HepG2 (cell line): ENCODE results near the gene SNRNP48. TPM values are rescaled to one million over a fixed set of nuclear protein-coding genes. Genes with fewer than 3 reads are reported as not detected.

Experiments used
- HDAC6 ChIP-seq: fragments of 200-600 bp; sonication (generic); IDR thresholded peaks from 2 replicates; pipeline ENCODE4 v1.7.0; 2017; ENCODE audit warnings: mild to moderate bottlenecking, antibody characterized with exemption, low read length, low read depth
- MEF2D ChIP-seq: sonication (generic); formaldehyde crosslinking; IDR thresholded peaks from 2 replicates; pipeline ENCODE4 v1.5.1; 2020; ENCODE audit warnings: mild to moderate bottlenecking, missing genetic modification reagents
- NCOA1 ChIP-seq: sonication (generic); formaldehyde crosslinking; IDR thresholded peaks from 2 replicates; pipeline ENCODE4 v1.9.0; 2021; ENCODE audit warnings: missing genetic modification reagents
- NCOA2 ChIP-seq: sonication (generic); formaldehyde crosslinking; IDR thresholded peaks from 2 replicates; pipeline ENCODE4 v1.8.0; 2022; ENCODE audit warnings: inconsistent platforms
- NFYC ChIP-seq: IDR thresholded peaks from 2 replicates; pipeline ENCODE4 v1.6.1; 2016; ENCODE audit warnings: missing genetic modification reagents, missing compliant biosample characterization
- PHB2 ChIP-seq: fragments of 450-650 bp; IDR thresholded peaks from 2 replicates; pipeline ENCODE4 v1.6.1; 2018; ENCODE audit not compliant: partially characterized antibody
- RBAK ChIP-seq: sonication (generic); formaldehyde crosslinking; IDR thresholded peaks from 2 replicates; pipeline ENCODE4 v1.5.1; 2020; ENCODE audit warnings: mild to moderate bottlenecking, missing genetic modification reagents
- SAP130 ChIP-seq: IDR thresholded peaks from 2 replicates; pipeline ENCODE4 v1.6.1; 2016; ENCODE audit warnings: low read depth
- SRF ChIP-seq: IDR thresholded peaks from 2 replicates; pipeline ENCODE4 v1.6.1; 2011; ENCODE audit warnings: mild to moderate bottlenecking, low read depth, low read length, moderate library complexity
- ZNF614 ChIP-seq: IDR thresholded peaks from 2 replicates; pipeline ENCODE4 v1.6.1; 2018; ENCODE audit warnings: missing biosample characterization, missing genetic modification reagents, inconsistent platforms, borderline replicate concordance
- ZNF660 ChIP-seq: sonication (generic); formaldehyde crosslinking; IDR thresholded peaks from 2 replicates; pipeline ENCODE4 v1.5.1; 2020; ENCODE audit warnings: mild to moderate bottlenecking, low read depth, missing genetic modification reagents, borderline replicate concordance
- ZNF775 ChIP-seq: sonication (generic); formaldehyde crosslinking; IDR thresholded peaks from 2 replicates; pipeline ENCODE4 v1.4.0; 2020; ENCODE audit warnings: missing genetic modification reagents, mild to moderate bottlenecking, moderate library complexity, borderline replicate concordance
- polyA plus RNA-seq, 8 experiments: library from polyadenylated mRNA; depleted of rRNA in 3 of 8; stranded (reverse) in 7 of 8; unstranded in 1 of 8; fragments of >200 nt; fragmentation: Illumina TruSeq in 4 of 8; extraction: Trizol in 4 of 8; gene quantifications; 2 replicates each; pipeline versions ENCODE4 v1.2.1 to v1.2.3, GENCODE V29; 2011 to 2016; ENCODE audit warnings: low read depth in 4 of 8, missing spikeins in 1 of 8, mixed read lengths in 1 of 8; ENCODE audit not compliant: insufficient read depth in 1 of 8
- total RNA-seq, 5 experiments: library from RNA; depleted of rRNA; stranded (reverse); fragments of >200 nt; fragmentation: Illumina TruSeq; extraction: Trizol; gene quantifications; 2 replicates each; pipeline ENCODE4 v1.2.3, GENCODE V29; 2016; ENCODE audit warnings: low read depth in 1 of 5
- TF ChIP-seq, protein P1 (sequence below): sonication (generic); formaldehyde crosslinking; IDR thresholded peaks from 2 replicates; pipeline ENCODE4 v1.5.0; 2020; ENCODE audit warnings: missing genetic modification reagents
- TF ChIP-seq, protein P2 (sequence below): sonication (generic); formaldehyde crosslinking; IDR thresholded peaks from 2 replicates; pipeline ENCODE4 v1.4.0; 2020; ENCODE audit warnings: missing genetic modification reagents
- TF ChIP-seq, protein P3 (sequence below): sonication (generic); formaldehyde crosslinking; IDR thresholded peaks from 2 replicates; pipeline ENCODE4 v1.4.0; 2020; ENCODE audit warnings: missing genetic modification reagents, mild to moderate bottlenecking, borderline replicate concordance
- TF ChIP-seq, protein P4 (sequence below): sonication (generic); formaldehyde crosslinking; conservative IDR thresholded peaks from 2 replicates; pipeline ENCODE4 v1.4.0; 2020; ENCODE audit warnings: missing genetic modification reagents
- TF ChIP-seq, protein P5 (sequence below): sonication (generic); formaldehyde crosslinking; IDR thresholded peaks from 2 replicates; pipeline ENCODE4 v1.4.0; 2020; ENCODE audit warnings: low read depth, missing genetic modification reagents

Gene SNRNP48
- total and polyA plus RNA-seq, 2 of the 13 experiments (the other 11 are each of a cell fraction or from before 2014, with no cell fraction given) = 17.5 to 47.5 TPM

DNA sequence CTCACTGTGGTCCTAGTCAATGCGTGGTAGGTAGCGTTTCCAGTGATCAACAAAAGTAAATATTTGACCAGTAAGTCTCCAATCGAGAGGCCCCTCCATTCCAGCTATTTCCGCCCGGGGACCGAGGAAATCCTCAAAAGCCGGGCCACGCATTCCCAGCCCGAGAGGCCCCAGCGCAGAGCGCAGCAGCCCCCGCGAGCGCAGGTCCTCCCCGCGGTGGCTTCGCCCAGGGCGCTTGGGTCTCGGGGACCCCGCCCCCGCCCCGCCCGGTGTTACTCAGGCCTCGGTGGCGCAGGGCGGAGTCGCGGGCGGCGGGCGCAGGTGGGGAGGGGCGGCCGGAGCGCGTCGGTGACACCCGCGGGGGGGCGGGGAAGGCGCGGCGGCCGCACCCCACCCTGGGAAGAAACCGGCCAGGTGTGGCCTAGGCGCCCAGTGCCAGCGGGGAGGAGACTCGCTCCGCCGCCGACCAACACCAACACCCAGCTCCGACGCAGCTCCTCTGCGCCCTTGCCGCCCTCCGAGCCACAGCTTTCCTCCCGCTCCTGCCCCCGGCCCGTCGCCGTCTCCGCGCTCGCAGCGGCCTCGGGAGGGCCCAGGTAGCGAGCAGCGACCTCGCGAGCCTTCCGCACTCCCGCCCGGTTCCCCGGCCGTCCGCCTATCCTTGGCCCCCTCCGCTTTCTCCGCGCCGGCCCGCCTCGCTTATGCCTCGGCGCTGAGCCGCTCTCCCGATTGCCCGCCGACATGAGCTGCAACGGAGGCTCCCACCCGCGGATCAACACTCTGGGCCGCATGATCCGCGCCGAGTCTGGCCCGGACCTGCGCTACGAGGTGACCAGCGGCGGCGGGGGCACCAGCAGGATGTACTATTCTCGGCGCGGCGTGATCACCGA is 48.6 kb upstream of the SNRNP48 start, which contains the start of gene DSP (continued):
- TF ChIP-seq ZNF775 (CRISPR knock-in tag) (no peak), ZNF660 (CRISPR knock-in tag) (peak; percentile 34; the same call in 1 of the 2 replicates), NFYC (CRISPR knock-in tag) (peak; percentile 38; the same call in 1 of the 2 replicates), NCOA1 (CRISPR knock-in tag) (peak; percentile 89), PHB2 (no peak), HDAC6 (peak; percentile 47; the same call in 1 of the 2 replicates), ZNF614 (peak; percentile 51; the same call in 1 of the 2 replicates), SAP130 (CRISPR knock-in tag) (peak; percentile 95), MEF2D (CRISPR knock-in tag) (peak; percentile 49), SRF (no peak), RBAK (CRISPR knock-in tag) (peak; percentile 44; the same call in 1 of the 2 replicates), NCOA2 (CRISPR knock-in tag) (peak; percentile 85)
- TF ChIP-seq, protein P1, sequence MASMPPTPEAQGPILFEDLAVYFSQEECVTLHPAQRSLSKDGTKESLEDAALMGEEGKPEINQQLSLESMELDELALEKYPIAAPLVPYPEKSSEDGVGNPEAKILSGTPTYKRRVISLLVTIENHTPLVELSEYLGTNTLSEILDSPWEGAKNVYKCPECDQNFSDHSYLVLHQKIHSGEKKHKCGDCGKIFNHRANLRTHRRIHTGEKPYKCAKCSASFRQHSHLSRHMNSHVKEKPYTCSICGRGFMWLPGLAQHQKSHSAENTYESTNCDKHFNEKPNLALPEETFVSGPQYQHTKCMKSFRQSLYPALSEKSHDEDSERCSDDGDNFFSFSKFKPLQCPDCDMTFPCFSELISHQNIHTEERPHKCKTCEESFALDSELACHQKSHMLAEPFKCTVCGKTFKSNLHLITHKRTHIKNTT (CRISPR knock-in tag) = no peak
- TF ChIP-seq, protein P2, sequence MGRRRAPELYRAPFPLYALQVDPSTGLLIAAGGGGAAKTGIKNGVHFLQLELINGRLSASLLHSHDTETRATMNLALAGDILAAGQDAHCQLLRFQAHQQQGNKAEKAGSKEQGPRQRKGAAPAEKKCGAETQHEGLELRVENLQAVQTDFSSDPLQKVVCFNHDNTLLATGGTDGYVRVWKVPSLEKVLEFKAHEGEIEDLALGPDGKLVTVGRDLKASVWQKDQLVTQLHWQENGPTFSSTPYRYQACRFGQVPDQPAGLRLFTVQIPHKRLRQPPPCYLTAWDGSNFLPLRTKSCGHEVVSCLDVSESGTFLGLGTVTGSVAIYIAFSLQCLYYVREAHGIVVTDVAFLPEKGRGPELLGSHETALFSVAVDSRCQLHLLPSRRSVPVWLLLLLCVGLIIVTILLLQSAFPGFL (CRISPR knock-in tag) = no peak
- TF ChIP-seq, protein P3, sequence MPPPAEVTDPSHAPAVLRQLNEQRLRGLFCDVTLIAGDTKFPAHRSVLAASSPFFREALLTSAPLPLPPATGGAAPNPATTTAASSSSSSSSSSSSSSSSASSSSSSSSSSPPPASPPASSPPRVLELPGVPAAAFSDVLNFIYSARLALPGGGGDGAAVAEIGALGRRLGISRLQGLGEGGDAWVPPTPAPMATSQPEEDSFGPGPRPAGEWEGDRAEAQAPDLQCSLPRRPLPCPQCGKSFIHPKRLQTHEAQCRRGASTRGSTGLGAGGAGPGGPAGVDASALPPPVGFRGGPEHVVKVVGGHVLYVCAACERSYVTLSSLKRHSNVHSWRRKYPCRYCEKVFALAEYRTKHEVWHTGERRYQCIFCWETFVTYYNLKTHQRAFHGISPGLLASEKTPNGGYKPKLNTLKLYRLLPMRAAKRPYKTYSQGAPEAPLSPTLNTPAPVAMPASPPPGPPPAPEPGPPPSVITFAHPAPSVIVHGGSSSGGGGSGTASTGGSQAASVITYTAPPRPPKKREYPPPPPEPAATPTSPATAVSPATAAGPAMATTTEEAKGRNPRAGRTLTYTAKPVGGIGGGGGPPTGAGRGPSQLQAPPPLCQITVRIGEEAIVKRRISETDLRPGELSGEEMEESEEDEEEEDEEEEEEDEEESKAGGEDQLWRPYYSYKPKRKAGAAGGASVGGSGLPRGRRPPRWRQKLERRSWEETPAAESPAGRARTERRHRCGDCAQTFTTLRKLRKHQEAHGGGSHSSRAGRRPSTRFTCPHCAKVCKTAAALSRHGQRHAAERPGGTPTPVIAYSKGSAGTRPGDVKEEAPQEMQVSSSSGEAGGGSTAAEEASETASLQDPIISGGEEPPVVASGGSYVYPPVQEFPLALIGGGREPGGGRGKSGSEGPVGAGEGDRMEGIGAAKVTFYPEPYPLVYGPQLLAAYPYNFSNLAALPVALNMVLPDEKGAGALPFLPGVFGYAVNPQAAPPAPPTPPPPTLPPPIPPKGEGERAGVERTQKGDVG (CRISPR knock-in tag) = no peak
- TF ChIP-seq, protein P4, sequence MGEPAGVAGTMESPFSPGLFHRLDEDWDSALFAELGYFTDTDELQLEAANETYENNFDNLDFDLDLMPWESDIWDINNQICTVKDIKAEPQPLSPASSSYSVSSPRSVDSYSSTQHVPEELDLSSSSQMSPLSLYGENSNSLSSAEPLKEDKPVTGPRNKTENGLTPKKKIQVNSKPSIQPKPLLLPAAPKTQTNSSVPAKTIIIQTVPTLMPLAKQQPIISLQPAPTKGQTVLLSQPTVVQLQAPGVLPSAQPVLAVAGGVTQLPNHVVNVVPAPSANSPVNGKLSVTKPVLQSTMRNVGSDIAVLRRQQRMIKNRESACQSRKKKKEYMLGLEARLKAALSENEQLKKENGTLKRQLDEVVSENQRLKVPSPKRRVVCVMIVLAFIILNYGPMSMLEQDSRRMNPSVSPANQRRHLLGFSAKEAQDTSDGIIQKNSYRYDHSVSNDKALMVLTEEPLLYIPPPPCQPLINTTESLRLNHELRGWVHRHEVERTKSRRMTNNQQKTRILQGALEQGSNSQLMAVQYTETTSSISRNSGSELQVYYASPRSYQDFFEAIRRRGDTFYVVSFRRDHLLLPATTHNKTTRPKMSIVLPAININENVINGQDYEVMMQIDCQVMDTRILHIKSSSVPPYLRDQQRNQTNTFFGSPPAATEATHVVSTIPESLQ (CRISPR knock-in tag) = 0 out of 2 replicates have a peak, but pooled peaks have one; percentile 27
- TF ChIP-seq, protein P5, sequence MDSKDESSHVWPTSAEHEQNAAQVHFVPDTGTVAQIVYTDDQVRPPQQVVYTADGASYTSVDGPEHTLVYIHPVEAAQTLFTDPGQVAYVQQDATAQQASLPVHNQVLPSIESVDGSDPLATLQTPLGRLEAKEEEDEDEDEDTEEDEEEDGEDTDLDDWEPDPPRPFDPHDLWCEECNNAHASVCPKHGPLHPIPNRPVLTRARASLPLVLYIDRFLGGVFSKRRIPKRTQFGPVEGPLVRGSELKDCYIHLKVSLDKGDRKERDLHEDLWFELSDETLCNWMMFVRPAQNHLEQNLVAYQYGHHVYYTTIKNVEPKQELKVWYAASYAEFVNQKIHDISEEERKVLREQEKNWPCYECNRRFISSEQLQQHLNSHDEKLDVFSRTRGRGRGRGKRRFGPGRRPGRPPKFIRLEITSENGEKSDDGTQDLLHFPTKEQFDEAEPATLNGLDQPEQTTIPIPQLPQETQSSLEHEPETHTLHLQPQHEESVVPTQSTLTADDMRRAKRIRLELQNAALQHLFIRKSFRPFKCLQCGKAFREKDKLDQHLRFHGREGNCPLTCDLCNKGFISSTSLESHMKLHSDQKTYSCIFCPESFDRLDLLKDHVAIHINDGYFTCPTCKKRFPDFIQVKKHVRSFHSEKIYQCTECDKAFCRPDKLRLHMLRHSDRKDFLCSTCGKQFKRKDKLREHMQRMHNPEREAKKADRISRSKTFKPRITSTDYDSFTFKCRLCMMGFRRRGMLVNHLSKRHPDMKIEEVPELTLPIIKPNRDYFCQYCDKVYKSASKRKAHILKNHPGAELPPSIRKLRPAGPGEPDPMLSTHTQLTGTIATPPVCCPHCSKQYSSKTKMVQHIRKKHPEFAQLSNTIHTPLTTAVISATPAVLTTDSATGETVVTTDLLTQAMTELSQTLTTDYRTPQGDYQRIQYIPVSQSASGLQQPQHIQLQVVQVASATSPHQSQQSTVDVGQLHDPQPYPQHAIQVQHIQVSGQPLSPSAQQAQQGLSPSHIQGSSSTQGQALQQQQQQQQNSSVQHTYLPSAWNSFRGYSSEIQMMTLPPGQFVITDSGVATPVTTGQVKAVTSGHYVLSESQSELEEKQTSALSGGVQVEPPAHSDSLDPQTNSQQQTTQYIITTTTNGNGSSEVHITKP (CRISPR knock-in tag) = peak; percentile 94
